ENCODE measurements around the gene EARS2. TPM values are rescaled to one million over a fixed set of nuclear protein-coding genes. Genes with fewer than 3 reads are reported as not detected.

Gene EARS2
- total and polyA plus RNA-seq, 10 of the 15 experiments (the other 5 are each of a cell fraction or from before 2014, with no cell fraction given) = 12.9 to 65.9 (median 33.5) TPM

DNA sequence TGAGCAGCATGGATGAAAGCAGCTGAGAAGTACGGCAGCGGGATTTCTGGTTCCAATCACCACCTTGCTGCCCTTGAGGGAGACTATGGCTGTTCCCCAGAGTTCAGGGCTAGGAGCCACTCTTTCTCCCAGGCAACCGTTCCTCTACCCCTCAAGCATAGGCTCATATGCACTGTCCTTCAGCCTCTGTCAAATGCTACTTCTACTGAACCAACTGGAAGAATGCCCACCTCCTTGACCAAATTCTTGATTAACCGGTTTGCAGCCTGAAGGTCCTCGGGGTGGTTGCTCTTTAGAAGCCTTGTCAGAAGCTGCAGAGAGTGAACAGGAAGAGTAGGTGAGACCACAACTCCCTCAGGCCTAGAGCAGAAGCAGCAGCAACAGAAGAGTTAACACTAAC lies 70.7 kb downstream of the EARS2 start:
- ChIA-PET SMC1A (ENCODE audit: uncharacterized antibody, unreplicated experiment) (no interaction called here), CTCF (no interaction called here), POLR2A (no interaction called here), RAD21 (ENCODE audit: unreplicated experiment) (no interaction called here)
- Histone ChIP-seq H3K4me3 (no peak overlapping the region), H4K20me1 (ENCODE audit: control insufficient read depth, insufficient read depth) (no peaks in the 10 kb centered on the region; the same call in 1 of the 2 replicates), H3K27me3 (replicated peaks in 1 of 2; ENCODE audit: control insufficient read depth in 2 of 2, insufficient read depth in 2 of 2, low read length in 1 of 2) (no peaks in the 10 kb centered on the region), H3K27ac (ENCODE audit: control insufficient read depth, insufficient read depth) (no peak overlapping the region), H3K4me2 (ENCODE audit: control insufficient read depth, insufficient read depth) (no peak overlapping the region), H3K79me2 (ENCODE audit: control insufficient read depth, insufficient read depth, low read length) (no peaks in the 10 kb centered on the region), H3K36me3 (ENCODE audit: control insufficient read depth in 2 of 2, insufficient read depth in 2 of 2, low read length in 1 of 2) (peaks cover 41 to 47% of the 10 kb centered on the region in 2 experiments), H3K9ac (ENCODE audit: control insufficient read depth, insufficient read depth, low read length) (no peak overlapping the region), H3K9me3 (replicated peaks; ENCODE audit: control insufficient read depth, insufficient read depth, low read length) (no peaks in the 10 kb centered on the region), H2AFZ (ENCODE audit: control insufficient read depth, low read depth, low read length) (no peak overlapping the region), H3K4me1 (ENCODE audit: control insufficient read depth, insufficient read depth, low read length) (no peaks in the 10 kb centered on the region)
- FAIRE-seq = no peak
- ATAC-seq = no peak
- no TSS peak for BruUV-seq (replicated peaks)
- no peak for TF ChIP-seq MEF2A (IDR thresholded peaks at IDR 0.05; ENCODE audit: insufficient read depth, low read depth, low read length)
- TF ChIP-seq SUPT20H (IDR thresholded peaks at IDR 0.05; ENCODE audit: borderline replicate concordance, control insufficient read depth, low read depth, low read length) = no peak
- WGBS (ENCODE audit: insufficient coverage, insufficient replicate concordance, low lambda C conversion rate, missing lambda C conversion rate) = 77% methylated on average over 5 of the region's 5 CpGs
- intact Hi-C loops (cut with micrococcal nuclease; ENCODE audit: unreplicated experiment) = no loop called here
- in situ Hi-C loops (cut with MboI) = no loop called here
- no peak for DNase-seq (ENCODE audit: low read depth, low spot score)

DNA sequence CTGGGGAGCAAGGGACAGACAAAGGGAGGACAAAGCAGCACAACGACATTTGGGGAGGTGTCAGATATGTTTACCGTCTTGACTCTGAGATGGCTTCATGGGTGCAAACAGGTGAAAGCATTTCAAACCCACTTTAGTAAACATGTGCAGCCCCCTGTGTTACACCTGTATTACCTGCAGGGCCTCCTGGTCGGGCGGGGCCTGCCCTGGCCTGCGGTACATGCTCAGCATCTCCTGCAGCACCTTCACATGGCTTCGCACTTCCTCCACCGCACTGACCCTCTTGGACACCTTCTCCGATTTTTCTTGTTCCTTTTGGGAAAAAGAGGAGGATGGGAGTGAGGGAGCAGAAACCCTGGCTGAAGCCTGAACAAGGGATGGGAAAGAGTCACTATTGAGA lies 71.3 kb downstream of the EARS2 start:
- WGBS (ENCODE audit: insufficient coverage, insufficient replicate concordance, low lambda C conversion rate, missing lambda C conversion rate) = 94% methylated on average over 8 of the region's 8 CpGs
- ChIA-PET CTCF (no interaction called here), POLR2A (no interaction called here), RAD21 (ENCODE audit: unreplicated experiment) (no interaction called here), SMC1A (ENCODE audit: uncharacterized antibody, unreplicated experiment) (no interaction called here)
- no peak for DNase-seq (ENCODE audit: low read depth, low spot score)
- Histone ChIP-seq H3K9me3 (replicated peaks; ENCODE audit: control insufficient read depth, insufficient read depth, low read length) (no peaks in the 10 kb centered on the region), H3K9ac (ENCODE audit: control insufficient read depth, insufficient read depth, low read length) (no peak overlapping the region), H3K27me3 (replicated peaks in 1 of 2; ENCODE audit: control insufficient read depth in 2 of 2, insufficient read depth in 2 of 2, low read length in 1 of 2) (no peaks in the 10 kb centered on the region), H3K4me3 (no peak overlapping the region), H2AFZ (ENCODE audit: control insufficient read depth, low read depth, low read length) (no peak overlapping the region), H3K4me1 (ENCODE audit: control insufficient read depth, insufficient read depth, low read length) (no peaks in the 10 kb centered on the region), H3K27ac (ENCODE audit: control insufficient read depth, insufficient read depth) (no peak overlapping the region), H3K4me2 (ENCODE audit: control insufficient read depth, insufficient read depth) (no peak overlapping the region), H3K79me2 (ENCODE audit: control insufficient read depth, insufficient read depth, low read length) (no peaks in the 10 kb centered on the region), H4K20me1 (ENCODE audit: control insufficient read depth, insufficient read depth) (no peaks in the 10 kb centered on the region; the same call in 1 of the 2 replicates), H3K36me3 (ENCODE audit: control insufficient read depth in 2 of 2, insufficient read depth in 2 of 2, low read length in 1 of 2) (peaks cover 41 to 43% of the 10 kb centered on the region in 2 experiments)
- no peak for FAIRE-seq
- no TSS peak for BruUV-seq (replicated peaks)
- no peak for ATAC-seq
- in situ Hi-C loops (cut with MboI) (no loop called here), intact Hi-C loops (cut with micrococcal nuclease; ENCODE audit: unreplicated experiment) (no loop called here)
- TF ChIP-seq ZBED1 (IDR thresholded peaks at IDR 0.05; ENCODE audit: borderline replicate concordance) = no peak
- no peak for TF ChIP-seq SUZ12 (IDR thresholded peaks at IDR 0.05; ENCODE audit: unreplicated experiment)

All from GM12878 (cell line).